DND-41 (cell line): Measurements from ENCODE around the gene GTF2H4.

Source experiments
- ATAC-seq: fragments of 200-7000 bp; cut with Tn5 transposase; 3 replicates; pipeline ENCODE4 v1.9.1; 2021; ENCODE audit warnings: low read depth; ENCODE audit not compliant: insufficient read depth
- DNase-seq: peaks from one replicate; pipeline ENCODE4 v3.0.0-alpha.2; 2020
- H2AFZ ChIP-seq: 2 replicates; pipeline ENCODE4 v1.6.0; 2012; ENCODE audit warnings: low read depth, low read length
- H3K27ac ChIP-seq: 2 replicates; pipeline ENCODE4 v1.5.1; 2012; ENCODE audit warnings: low read length, inconsistent platforms
- H3K27me3 ChIP-seq: fragments of 200-600 bp; sonication (generic); 2 replicates; pipeline ENCODE4 v1.6.0; 2012; ENCODE audit warnings: low read length, mild to moderate bottlenecking, inconsistent platforms; ENCODE audit not compliant: insufficient read depth, poor library complexity
- H3K36me3 ChIP-seq: 2 replicates; pipeline ENCODE4 v1.5.1; 2012; ENCODE audit warnings: low read length, inconsistent platforms; ENCODE audit not compliant: insufficient read depth
- H3K4me1 ChIP-seq: 2 replicates; pipeline ENCODE4 v1.5.1; 2012; ENCODE audit warnings: mild to moderate bottlenecking, low read length; ENCODE audit not compliant: insufficient read depth
- H3K4me2 ChIP-seq: 2 replicates; pipeline ENCODE4 v1.6.0; 2012; ENCODE audit warnings: mild to moderate bottlenecking, moderate library complexity, low read length, inconsistent platforms; ENCODE audit not compliant: insufficient read depth
- H3K4me3 ChIP-seq, 2 experiments: fragments of 200-600 bp in 1 of 2; shearing (Covaris generic) in 1 of 2; 2 replicates each; pipeline ENCODE4 v1.5.1; 2012 to 2016; ENCODE audit warnings: inconsistent platforms in 2 of 2, low read length in 2 of 2, mild to moderate bottlenecking in 2 of 2, low read depth in 1 of 2, moderate library complexity in 1 of 2
- H3K79me2 ChIP-seq: 2 replicates; pipeline ENCODE4 v1.6.0; 2012; ENCODE audit warnings: low read length, inconsistent platforms; ENCODE audit not compliant: insufficient read depth
- H3K9ac ChIP-seq: 2 replicates; pipeline ENCODE4 v1.6.0; 2012; ENCODE audit warnings: low read depth, mild to moderate bottlenecking, inconsistent platforms, low read length, moderate library complexity
- H3K9me3 ChIP-seq: 2 replicates; pipeline ENCODE4 v1.5.1; 2012; ENCODE audit warnings: low read length, moderate library complexity, mild to moderate bottlenecking, inconsistent platforms; ENCODE audit not compliant: insufficient read depth, severe bottlenecking
- H4K20me1 ChIP-seq: 2 replicates; pipeline ENCODE4 v1.6.0; 2012; ENCODE audit warnings: low read length; ENCODE audit not compliant: insufficient read depth
- EZH2 ChIP-seq: IDR thresholded peaks from 3 replicates; pipeline ENCODE4 v1.6.1; 2012; ENCODE audit warnings: borderline replicate concordance, low read depth, mild to moderate bottlenecking, moderate library complexity, low read length, inconsistent platforms; ENCODE audit not compliant: severe bottlenecking
- TF ChIP-seq, protein P1 (sequence below): IDR thresholded peaks from 2 replicates; pipeline ENCODE4 v1.5.1; 2012; ENCODE audit warnings: borderline replicate concordance, low read length, moderate library complexity, mild to moderate bottlenecking; ENCODE audit not compliant: poor library complexity, severe bottlenecking; ENCODE audit errors: extremely low read depth

GTF2H4 gene

DNA sequence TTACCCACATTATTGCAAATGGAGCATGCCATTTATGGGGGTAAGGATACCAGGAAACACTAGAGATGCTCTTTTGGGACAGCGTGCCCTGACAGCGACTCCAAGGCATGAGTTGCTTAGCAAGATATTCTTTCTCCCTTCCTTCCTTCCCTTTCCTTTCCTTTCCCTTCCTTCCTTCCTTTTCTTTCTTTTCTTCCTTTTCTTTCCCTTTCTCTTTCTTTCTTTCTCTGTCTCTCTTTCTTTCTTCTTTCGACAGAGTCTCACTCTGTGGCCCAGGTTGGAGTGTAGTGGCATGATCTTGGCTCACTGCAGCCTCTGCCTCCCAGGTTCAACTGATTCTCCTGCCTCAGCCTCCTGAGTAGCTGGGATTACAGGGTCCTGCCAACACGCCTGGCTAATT is 36.0 kb downstream of the GTF2H4 start:
- peaks cover 20% of the 10 kb centered on the region for H3K27me3 ChIP-seq
- no peak overlapping the region for H3K4me3 ChIP-seq
- H3K9ac ChIP-seq: no peak overlapping the region
- peaks cover 3% of the 10 kb centered on the region for H3K9me3 ChIP-seq
- no peak for DNase-seq
- no peaks in the 10 kb centered on the region for H3K4me1 ChIP-seq
- H3K27ac ChIP-seq: no peak overlapping the region
- H3K4me2 ChIP-seq: no peak overlapping the region
- no peaks in the 10 kb centered on the region for H3K79me2 ChIP-seq
- no peak for ATAC-seq
- TF ChIP-seq EZH2: no peak
- TF ChIP-seq, protein P1, sequence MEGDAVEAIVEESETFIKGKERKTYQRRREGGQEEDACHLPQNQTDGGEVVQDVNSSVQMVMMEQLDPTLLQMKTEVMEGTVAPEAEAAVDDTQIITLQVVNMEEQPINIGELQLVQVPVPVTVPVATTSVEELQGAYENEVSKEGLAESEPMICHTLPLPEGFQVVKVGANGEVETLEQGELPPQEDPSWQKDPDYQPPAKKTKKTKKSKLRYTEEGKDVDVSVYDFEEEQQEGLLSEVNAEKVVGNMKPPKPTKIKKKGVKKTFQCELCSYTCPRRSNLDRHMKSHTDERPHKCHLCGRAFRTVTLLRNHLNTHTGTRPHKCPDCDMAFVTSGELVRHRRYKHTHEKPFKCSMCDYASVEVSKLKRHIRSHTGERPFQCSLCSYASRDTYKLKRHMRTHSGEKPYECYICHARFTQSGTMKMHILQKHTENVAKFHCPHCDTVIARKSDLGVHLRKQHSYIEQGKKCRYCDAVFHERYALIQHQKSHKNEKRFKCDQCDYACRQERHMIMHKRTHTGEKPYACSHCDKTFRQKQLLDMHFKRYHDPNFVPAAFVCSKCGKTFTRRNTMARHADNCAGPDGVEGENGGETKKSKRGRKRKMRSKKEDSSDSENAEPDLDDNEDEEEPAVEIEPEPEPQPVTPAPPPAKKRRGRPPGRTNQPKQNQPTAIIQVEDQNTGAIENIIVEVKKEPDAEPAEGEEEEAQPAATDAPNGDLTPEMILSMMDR: no peak
- H2AFZ ChIP-seq: no peak overlapping the region
- H3K36me3 ChIP-seq: no peaks in the 10 kb centered on the region
- no peaks in the 10 kb centered on the region for H4K20me1 ChIP-seq

DNA sequence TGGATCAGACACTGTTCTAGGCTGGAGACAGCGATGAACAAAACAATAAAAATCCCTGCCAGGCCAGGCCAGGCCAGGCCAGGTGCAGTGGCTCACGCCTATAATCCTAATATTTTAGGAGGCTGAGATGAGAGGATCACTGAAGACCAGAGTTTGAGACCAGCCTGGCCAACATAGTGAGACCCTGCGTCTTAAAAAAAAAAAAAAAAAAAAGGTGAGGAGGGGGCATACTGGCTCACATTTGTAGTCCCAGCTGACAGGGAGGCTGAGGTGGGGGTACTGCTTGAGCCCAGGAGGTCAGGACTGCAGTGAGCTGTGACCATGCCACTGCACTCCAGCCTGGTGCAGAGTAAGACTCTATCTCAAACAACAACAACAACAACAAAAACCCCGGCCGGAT is 37.3 kb downstream of the GTF2H4 start:
- no peak overlapping the region for H3K4me3 ChIP-seq
- DNase-seq (no peak), ATAC-seq (no peak)
- no peaks in the 10 kb centered on the region for H4K20me1 ChIP-seq
- no peaks in the 10 kb centered on the region for H3K79me2 ChIP-seq
- peaks cover 3% of the 10 kb centered on the region for H3K9me3 ChIP-seq
- no peak overlapping the region for H3K27ac ChIP-seq
- TF ChIP-seq, protein P1: no peak
- no peak for TF ChIP-seq EZH2
- no peak overlapping the region for H2AFZ ChIP-seq
- H3K36me3 ChIP-seq: no peaks in the 10 kb centered on the region
- H3K4me2 ChIP-seq: no peak overlapping the region
- no peak overlapping the region for H3K9ac ChIP-seq
- peaks cover 13% of the 10 kb centered on the region for H3K27me3 ChIP-seq
- no peaks in the 10 kb centered on the region for H3K4me1 ChIP-seq

DNA sequence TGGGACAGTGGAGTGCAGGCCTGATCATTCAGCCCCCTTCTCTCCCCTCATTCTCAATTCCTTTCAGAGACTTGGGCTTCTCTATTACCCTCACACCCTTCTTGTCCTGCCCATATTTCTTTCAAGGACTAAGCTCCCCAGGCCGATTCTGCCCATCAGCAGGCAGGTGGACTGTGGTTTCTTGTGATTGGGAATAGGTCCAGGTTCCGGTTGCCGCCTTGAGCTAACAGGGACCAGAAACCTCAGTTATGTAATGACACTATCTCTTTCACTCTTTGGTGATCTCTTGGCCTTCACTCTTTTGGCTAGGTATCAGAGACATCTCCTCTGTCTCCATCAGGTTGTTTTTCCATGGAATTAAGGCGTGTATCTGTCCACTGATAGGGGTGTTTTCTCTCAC is 39.2 kb downstream of the GTF2H4 start:
- no peaks in the 10 kb centered on the region for H3K79me2 ChIP-seq
- peaks cover 3% of the 10 kb centered on the region for H3K9me3 ChIP-seq
- H3K4me2 ChIP-seq: no peak overlapping the region
- DNase-seq (no peak), ATAC-seq (no peak)
- no peak overlapping the region for H3K27ac ChIP-seq
- H3K4me1 ChIP-seq: no peaks in the 10 kb centered on the region
- H4K20me1 ChIP-seq: no peaks in the 10 kb centered on the region
- no peak overlapping the region for H3K4me3 ChIP-seq
- no peak overlapping the region for H2AFZ ChIP-seq
- no peak for TF ChIP-seq EZH2
- TF ChIP-seq, protein P1: no peak
- H3K9ac ChIP-seq: no peak overlapping the region
- H3K36me3 ChIP-seq: no peaks in the 10 kb centered on the region
- H3K27me3 ChIP-seq: peaks cover 13% of the 10 kb centered on the region

DNA sequence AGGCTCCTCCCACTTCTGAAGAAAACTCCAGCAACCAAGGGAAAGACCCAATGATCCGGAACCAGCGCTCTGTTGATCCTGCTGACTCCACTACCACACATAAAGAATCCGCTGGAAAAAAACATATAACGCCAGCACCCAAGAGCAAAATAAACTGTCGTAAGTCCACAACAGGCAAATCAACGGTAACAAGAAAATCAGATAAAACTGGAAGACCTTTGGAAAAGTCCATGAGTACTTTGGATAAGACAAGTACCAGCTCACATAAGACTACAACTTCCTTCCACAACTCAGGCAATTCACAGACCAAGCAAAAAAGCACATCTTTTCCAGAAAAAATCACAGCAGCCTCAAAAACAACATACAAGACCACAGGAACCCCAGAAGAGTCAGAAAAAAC is 40.8 kb downstream of the GTF2H4 start:
- Histone ChIP-seq H3K27ac (no peak overlapping the region), H3K9me3 (no peaks in the 10 kb centered on the region), H2AFZ (no peak overlapping the region), H3K4me2 (no peak overlapping the region), H3K4me3 (no peak overlapping the region), H3K27me3 (peaks cover 25% of the 10 kb centered on the region), H3K4me1 (no peaks in the 10 kb centered on the region), H4K20me1 (no peaks in the 10 kb centered on the region), H3K36me3 (no peaks in the 10 kb centered on the region), H3K9ac (no peak overlapping the region), H3K79me2 (no peaks in the 10 kb centered on the region)
- no peak for TF ChIP-seq EZH2
- TF ChIP-seq, protein P1: no peak
- DNase-seq (no peak), ATAC-seq (no peak)
